Activated CD8-positive, alpha-beta T cell treated with anti-CD3 and anti-CD28 coated beads for 36 hours (primary cell): ENCODE results near the gene AUTS2. TPM values are rescaled to one million over a fixed set of nuclear protein-coding genes. Genes with fewer than 3 reads are reported as not detected.

Experiments
- ATAC-seq: fragments of 200-7000 bp; cut with Tn5 transposase; one replicate; pipeline ENCODE4 v1.10.0; 2021; ENCODE audit warnings: mild to moderate bottlenecking, moderate library complexity
- CTCF ChIA-PET: fragments of 350-600 bp; sonication (Branson Sonifier 250); formaldehyde crosslinking; loops from one replicate; lab custom pipeline; 2021; ENCODE audit warnings: antibody characterized with exemption; lab: Charles Lee
- POLR2A ChIA-PET: fragments of 350-600 bp; sonication (Branson Sonifier 250); formaldehyde crosslinking; loops from one replicate; lab custom pipeline; 2021; ENCODE audit warnings: antibody characterized with exemption; lab: Charles Lee
- DNase-seq: peaks from one replicate; pipeline ENCODE4 v3.0.0-alpha.2; 2020
- H3K27ac Mint-ChIP-seq: one replicate; pipeline ENCODE4 v1.8.0; 2021; ENCODE audit warnings: mild to moderate bottlenecking, mixed read lengths
- H3K27me3 Mint-ChIP-seq: one replicate; pipeline ENCODE4 v1.8.0; 2021; ENCODE audit warnings: mixed read lengths
- H3K36me3 Mint-ChIP-seq: one replicate; pipeline ENCODE4 v1.8.0; 2021; ENCODE audit warnings: low read depth, mixed read lengths
- H3K4me1 Mint-ChIP-seq: one replicate; pipeline ENCODE4 v1.8.0; 2021; ENCODE audit warnings: low read depth, mixed read lengths
- H3K4me3 Mint-ChIP-seq: one replicate; pipeline ENCODE4 v1.8.0; 2021; ENCODE audit warnings: mild to moderate bottlenecking, moderate library complexity, mixed read lengths
- H3K9me3 Mint-ChIP-seq: one replicate; pipeline ENCODE4 v1.8.0; 2021; ENCODE audit warnings: mixed read lengths
- CTCF ChIP-seq: fragments of 200-600 bp; IDR thresholded peaks from one replicate; pipeline ENCODE4 v1.8.0; 2022; ENCODE audit warnings: antibody characterized with exemption, mild to moderate bottlenecking
- intact Hi-C: fragments of 100-400 bp; cut with micrococcal nuclease; formaldehyde crosslinking; loops from one replicate; pipeline ENCODE4 v1.10.0; 2022
- total RNA-seq, 2 experiments: library from RNA; stranded (reverse); gene quantifications; one replicate each; pipeline ENCODE4 v1.2.3, GENCODE V29; 2021

AUTS2 gene
- total RNA-seq, 2 experiments from 2014 or later, result 3.1 to 3.3 TPM

- H3K4me1 Mint-ChIP-seq, result peaks cover 3% of the 10 kb centered on the region
- no peak for TF ChIP-seq CTCF
- H3K27me3 Mint-ChIP-seq, result no peaks in the 10 kb centered on the region
- H3K36me3 Mint-ChIP-seq, result no peaks in the 10 kb centered on the region
- no peak for DNase-seq
- H3K4me3 Mint-ChIP-seq, result no peak overlapping the region
- no peak overlapping the region for H3K27ac Mint-ChIP-seq
- H3K9me3 Mint-ChIP-seq, result no peaks in the 10 kb centered on the region
- intact Hi-C loops, result no loop called here
- CTCF ChIA-PET, result interaction anchor here (5.3 kb wide), 1 partner anchor 8 kb away, joined by 25 read pairs; no protein-coding TSS in a partner anchor
- POLR2A ChIA-PET, result no interaction called here
- ATAC-seq, result no peak
Observed at GRCh38 chr7:70706698-70707097, 1108.4 kb downstream of the AUTS2 start.

- intact Hi-C loops, result no loop called here
- Mint-ChIP-seq H3K27me3 (no peaks in the 10 kb centered on the region), H3K36me3 (no peaks in the 10 kb centered on the region), H3K4me3 (no peak overlapping the region), H3K27ac (no peak overlapping the region), H3K9me3 (no peaks in the 10 kb centered on the region), H3K4me1 (peaks cover 3% of the 10 kb centered on the region)
- CTCF ChIA-PET, result interaction anchor here (5.3 kb wide), 1 partner anchor 9 kb away, joined by 25 read pairs; no protein-coding TSS in a partner anchor
- no peak for ATAC-seq
- no peak for TF ChIP-seq CTCF
- no peak for DNase-seq
- POLR2A ChIA-PET, result interaction anchor here (0.6 kb wide), 1 partner anchor 13 kb away, joined by 3 read pairs; no protein-coding TSS in a partner anchor
Observed at GRCh38 chr7:70707823-70708243, 1109.6 kb downstream of the AUTS2 start.

GRCh38 chr7:70710011-70710480 lies 1111.8 kb downstream of the AUTS2 start:
- no peak overlapping the region for H3K4me3 Mint-ChIP-seq
- no peak for DNase-seq

GRCh38 chr7:70710651-70711050 lies 1112.4 kb downstream of the AUTS2 start:
- POLR2A ChIA-PET, result no interaction called here
- H3K4me1 Mint-ChIP-seq, result peaks cover 3% of the 10 kb centered on the region
- H3K27me3 Mint-ChIP-seq, result no peaks in the 10 kb centered on the region
- H3K36me3 Mint-ChIP-seq, result no peaks in the 10 kb centered on the region
- H3K9me3 Mint-ChIP-seq, result no peaks in the 10 kb centered on the region
- DNase-seq (no peak), ATAC-seq (no peak)
- intact Hi-C loops, result no loop called here
- TF ChIP-seq CTCF, result no peak
- CTCF ChIA-PET, result interaction anchor here (2.0 to 5.3 kb wide), 2 partner anchors 10 to 12 kb away, joined by 6 to 25 read pairs; no protein-coding TSS in a partner anchor
- no peak overlapping the region for H3K4me3 Mint-ChIP-seq
- H3K27ac Mint-ChIP-seq, result no peak overlapping the region

More at GRCh38 chr7:70710011-70710480, 1111.8 kb downstream of the AUTS2 start:
- H3K36me3 Mint-ChIP-seq, result no peaks in the 10 kb centered on the region
- TF ChIP-seq CTCF, result no peak
- H3K27me3 Mint-ChIP-seq, result no peaks in the 10 kb centered on the region
- no peaks in the 10 kb centered on the region for H3K9me3 Mint-ChIP-seq
- POLR2A ChIA-PET, result no interaction called here
- peaks cover 3% of the 10 kb centered on the region for H3K4me1 Mint-ChIP-seq
- CTCF ChIA-PET, result interaction anchor here (2.0 to 5.3 kb wide), 2 partner anchors 10 to 12 kb away, joined by 6 to 25 read pairs; no protein-coding TSS in a partner anchor
- ATAC-seq, result no peak
- intact Hi-C loops, result no loop called here
- H3K27ac Mint-ChIP-seq, result no peak overlapping the region

- no peak for TF ChIP-seq CTCF
- CTCF ChIA-PET, result interaction anchor here (2.0 to 5.3 kb wide), 2 partner anchors 9 to 13 kb away, joined by 6 to 25 read pairs; no protein-coding TSS in a partner anchor
Observed at GRCh38 chr7:70711452-70711851, 1113.2 kb downstream of the AUTS2 start.

More at GRCh38 chr7:70711452-70711851, 1113.2 kb downstream of the AUTS2 start:
- Mint-ChIP-seq H3K4me3 (no peak overlapping the region), H3K27ac (no peak overlapping the region), H3K4me1 (peaks cover 3% of the 10 kb centered on the region), H3K36me3 (no peaks in the 10 kb centered on the region), H3K27me3 (no peaks in the 10 kb centered on the region), H3K9me3 (no peaks in the 10 kb centered on the region)
- POLR2A ChIA-PET, result no interaction called here
- no peak for DNase-seq
- no peak for ATAC-seq
- intact Hi-C loops, result no loop called here
